Activated T-helper 1 cell treated with Interleukin-2 at 50 U/mL for 16 hours (primary cell): ENCODE measurements around the gene CCDC85B.
A peak's percentile ranks its signal among the peaks of the same experiment; 100 is the strongest.
"Not testable (repeated sequence)": the region's sequence is repeated elsewhere in the genome, so short reads cannot be mapped to it uniquely, and the experiment has no call there.

Experiments
- DNase-seq: peaks from one replicate; pipeline ENCODE4 v3.0.0-alpha.2; 2020; ENCODE audit warnings: low read depth

CCDC85B gene

GRCh38 chr11:65887723-65888162 lies 2.7 kb upstream of the CCDC85B start:
- no peak for DNase-seq

GRCh38 chr11:65888163-65888814 lies 2.2 kb upstream of the CCDC85B start, which contains the start of gene FIBP:
Gene FIBP (minus strand): TSS chr11:65888471. CDS start chr11:65888418, 53 bp downstream.
- DNase-seq, result peak; percentile 95

- no peak for DNase-seq
Observed at GRCh38 chr11:65891219-65892136, 1.0 kb downstream of the CCDC85B start.

- not testable (repeated sequence) for DNase-seq
Observed at GRCh38 chr11:65892137-65892540, 1.7 kb downstream of the CCDC85B start.

DNA sequence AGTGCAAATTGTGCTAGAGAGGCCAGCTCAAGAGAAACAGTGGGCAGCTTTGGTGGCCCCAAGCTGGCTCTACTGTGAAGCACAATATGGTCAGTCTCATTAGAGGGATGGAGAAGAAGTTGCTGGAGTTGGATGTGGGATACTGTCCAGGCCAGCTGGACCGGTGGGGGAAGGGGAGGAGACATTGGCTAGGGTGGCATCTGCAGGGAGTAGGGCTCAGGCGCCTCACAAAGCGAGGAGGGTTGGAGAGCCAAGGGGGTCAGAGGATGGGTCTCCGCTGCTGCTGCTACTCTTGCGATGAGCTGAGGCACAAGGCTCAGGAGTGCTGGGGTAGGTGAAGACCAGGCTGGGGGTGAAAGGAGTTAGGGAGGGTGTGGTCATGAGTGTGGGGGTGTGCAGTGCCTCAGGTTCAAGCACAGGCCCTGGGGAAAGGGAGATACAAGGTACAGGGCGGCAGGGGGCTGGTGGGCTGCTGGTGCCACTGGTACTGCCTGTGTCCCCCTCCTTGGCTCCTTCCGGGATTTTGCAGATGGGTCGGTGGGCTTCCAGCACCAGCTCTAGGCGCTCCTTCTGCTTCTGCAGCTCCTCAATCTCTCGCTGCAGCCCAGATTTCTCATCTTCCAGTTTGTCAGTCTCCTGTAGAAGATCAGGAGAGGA lies 2.3 kb downstream of the CCDC85B start:
- no peak for DNase-seq

- DNase-seq, result no peak
Observed at GRCh38 chr11:65894034-65894591, 3.6 kb downstream of the CCDC85B start.

GRCh38 chr11:65895482-65895981 lies 5.1 kb downstream of the CCDC85B start:
- no peak for DNase-seq

- no peak for DNase-seq
Observed at GRCh38 chr11:65896034-65896999, 5.8 kb downstream of the CCDC85B start.

- no peak for DNase-seq
Observed at GRCh38 chr11:65897020-65897471, 6.6 kb downstream of the CCDC85B start.

DNA sequence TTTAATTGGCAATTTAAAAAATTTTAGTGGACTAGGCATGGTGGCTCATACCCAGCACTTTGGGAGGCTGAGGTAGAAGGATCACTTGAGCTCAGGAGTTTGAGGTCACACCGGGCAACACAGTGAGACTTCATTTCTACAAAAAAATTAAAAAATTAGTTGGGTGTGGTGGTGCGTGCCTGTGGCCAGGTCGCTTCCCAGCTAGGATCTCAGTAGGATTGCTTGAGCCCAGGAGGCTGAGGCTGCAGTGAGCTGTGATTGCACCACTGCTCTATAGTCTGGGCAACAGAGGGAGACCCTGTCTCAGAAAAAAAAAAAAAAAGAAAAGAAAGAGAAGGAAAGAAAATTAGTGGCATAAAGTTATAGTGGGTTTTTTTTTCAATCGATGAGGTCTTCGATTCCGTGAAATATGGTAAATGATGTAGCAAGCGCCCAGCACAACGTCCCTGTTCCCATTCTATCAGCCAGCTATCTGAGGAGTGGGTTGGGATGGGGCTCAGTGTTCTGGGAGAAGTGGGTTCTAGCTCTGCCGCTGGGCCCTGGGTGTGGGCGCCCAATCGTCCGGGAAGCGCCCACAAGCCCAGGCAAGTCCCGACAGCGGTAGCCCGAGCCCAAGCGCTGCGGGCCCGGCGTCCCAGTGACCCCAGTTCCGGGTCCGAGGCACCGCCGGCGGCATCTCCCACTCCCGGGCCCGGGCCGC lies 8.3 kb downstream of the CCDC85B start:
- DNase-seq, result no peak

GRCh38 chr11:65899356-65900124 lies 9.1 kb downstream of the CCDC85B start:
- DNase-seq, result peak; percentile 38

- peak; percentile 84 for DNase-seq
Observed at GRCh38 chr11:65900125-65900898, 9.8 kb downstream of the CCDC85B start, which contains the start of gene FOSL1. Gene FOSL1 (minus strand): TSS chr11:65900388. CDS start chr11:65900339, 49 bp downstream.

GRCh38 chr11:65900899-65901180 lies 10.4 kb downstream of the CCDC85B start:
- no peak for DNase-seq

GRCh38 chr11:65903068-65903481 lies 12.6 kb downstream of the CCDC85B start:
- DNase-seq, result no peak

DNA sequence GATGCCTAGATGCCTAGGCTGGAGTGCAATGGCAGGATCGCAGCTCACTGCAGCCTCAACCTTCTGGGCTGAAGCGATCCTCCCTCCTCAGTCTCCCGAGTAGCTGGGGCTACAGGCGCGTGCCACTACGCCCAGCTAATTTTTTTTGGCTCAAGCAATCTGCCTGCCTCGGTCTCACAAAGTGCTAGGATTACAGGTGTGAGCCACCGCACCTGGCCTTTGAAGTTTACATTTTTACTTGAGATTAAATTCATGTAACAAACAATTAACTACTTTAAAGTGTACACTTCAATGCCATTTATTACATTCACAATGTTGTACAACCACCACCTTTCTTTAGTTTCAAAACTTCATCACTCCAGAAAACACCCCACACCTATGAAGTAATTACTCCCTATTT lies 13.2 kb downstream of the CCDC85B start:
- no peak for DNase-seq

DNA sequence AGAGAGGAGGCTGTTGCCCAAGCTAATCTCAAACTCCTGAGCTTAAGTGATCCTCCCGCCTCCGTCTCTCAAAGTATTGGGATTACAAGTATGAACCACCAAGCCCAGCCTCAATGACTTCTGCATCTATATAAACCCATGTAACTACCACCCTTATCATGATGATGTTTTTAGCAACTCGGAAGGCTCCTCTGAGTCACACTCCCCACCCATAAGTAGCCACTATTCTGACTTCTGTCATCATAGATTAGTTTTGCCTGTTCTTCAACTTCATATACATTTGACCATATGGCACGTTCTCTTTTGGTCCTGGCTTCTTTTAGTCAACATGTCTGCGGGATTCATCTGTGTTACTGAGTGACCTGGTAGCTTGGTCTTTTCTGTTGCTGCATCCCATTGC lies 16.1 kb downstream of the CCDC85B start:
- no peak for DNase-seq

GRCh38 chr11:65907878-65908277 lies 17.4 kb downstream of the CCDC85B start:
- no peak for DNase-seq

GRCh38 chr11:65911682-65912568 lies 21.5 kb downstream of the CCDC85B start:
- DNase-seq, result no peak
